HG03442 (cell line): Measurements from ENCODE around the gene PIGN.
"Not testable (repeated sequence)": the region's sequence is repeated elsewhere in the genome, so short reads cannot be mapped to it uniquely, and the experiment has no call there.

Source experiments
- ATAC-seq: cut with Tn5 transposase; IDR thresholded peaks from one replicate; pipeline ENCODE4 v1.9.1; 2021; ENCODE audit warnings: mild to moderate bottlenecking, moderate library complexity; ENCODE audit not compliant: unreplicated experiment

The PIGN gene

DNA sequence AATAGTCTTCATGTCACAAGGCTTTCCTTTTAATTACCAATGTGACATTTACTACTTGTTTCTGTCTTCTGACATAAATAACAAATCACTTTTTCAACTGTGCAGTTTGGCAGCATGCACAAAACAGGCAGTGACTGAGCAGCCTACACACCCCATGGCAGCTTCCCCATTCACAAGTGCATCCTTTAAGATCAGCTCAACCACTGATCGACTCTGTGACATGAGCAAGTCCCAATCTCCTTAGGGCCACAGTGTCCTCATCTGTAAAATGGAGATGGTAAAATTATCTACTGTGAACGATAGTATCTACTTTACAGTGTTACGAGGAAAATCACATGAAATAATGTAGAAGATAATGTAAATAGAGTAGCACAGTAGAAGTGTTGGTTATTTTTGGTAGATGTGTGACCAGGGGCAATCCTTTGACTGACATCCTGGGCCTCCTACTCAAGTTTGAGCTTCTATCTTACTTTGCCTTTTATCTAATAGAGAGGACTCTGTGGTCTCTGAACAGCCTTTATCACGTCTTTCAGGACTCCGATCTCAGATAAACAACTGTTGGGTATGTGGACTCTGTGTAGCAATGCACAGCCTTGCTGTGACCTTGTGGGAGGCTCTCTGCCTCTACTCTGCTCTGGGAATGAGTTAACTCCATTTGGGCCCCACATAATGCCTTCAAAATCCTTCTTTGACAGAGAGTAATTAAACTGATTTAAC lies 120.6 kb downstream of the PIGN start:
- ATAC-seq = no peak

DNA sequence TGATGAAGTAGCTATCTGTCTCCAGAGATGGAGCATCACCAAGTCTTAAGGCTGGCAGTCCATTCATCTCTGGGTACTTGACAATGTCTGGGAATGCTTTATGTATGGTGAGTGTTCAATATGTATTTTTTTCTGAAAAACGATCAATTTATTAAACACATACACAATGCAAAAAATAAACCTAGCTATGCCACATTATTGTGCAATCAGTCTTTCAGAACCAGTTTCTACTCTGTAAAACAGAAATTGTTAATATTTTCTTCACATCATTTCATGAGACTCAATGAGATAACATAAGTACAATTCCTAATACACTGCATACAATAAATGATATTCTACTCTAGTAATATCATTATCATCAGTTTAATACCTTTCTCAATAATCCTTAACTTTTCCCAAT lies 122.5 kb downstream of the PIGN start:
- ATAC-seq = no peak

DNA sequence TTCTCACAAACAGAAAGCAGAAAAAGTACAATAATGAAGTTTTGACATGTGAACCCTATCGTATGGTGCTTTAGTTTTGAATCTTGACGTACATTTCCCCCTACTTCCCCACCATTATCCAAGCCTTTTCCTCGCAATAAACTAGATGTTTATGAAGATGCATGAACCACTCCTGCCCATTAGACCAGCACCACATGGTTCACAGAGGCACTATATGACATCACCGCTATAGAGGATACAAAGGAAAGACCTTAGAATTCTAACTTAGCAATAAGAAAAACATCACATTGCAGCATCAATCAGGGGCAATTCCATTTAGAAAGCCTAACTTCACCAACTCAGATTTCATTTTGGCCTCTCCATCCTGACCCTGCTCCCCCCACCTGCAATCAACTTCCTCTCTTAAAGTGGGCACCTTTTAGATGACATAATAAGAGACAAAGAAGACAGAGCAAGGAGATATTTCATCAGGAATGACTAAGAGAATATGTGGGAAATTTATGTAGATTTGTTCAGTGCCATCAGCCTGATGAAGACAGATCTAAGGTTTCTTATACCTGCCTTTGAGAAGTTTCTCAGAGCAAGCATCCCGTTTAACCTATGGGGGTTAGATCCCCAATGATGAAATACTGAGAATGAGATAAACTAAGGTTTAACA lies 124.9 kb downstream of the PIGN start:
- no peak for ATAC-seq

DNA sequence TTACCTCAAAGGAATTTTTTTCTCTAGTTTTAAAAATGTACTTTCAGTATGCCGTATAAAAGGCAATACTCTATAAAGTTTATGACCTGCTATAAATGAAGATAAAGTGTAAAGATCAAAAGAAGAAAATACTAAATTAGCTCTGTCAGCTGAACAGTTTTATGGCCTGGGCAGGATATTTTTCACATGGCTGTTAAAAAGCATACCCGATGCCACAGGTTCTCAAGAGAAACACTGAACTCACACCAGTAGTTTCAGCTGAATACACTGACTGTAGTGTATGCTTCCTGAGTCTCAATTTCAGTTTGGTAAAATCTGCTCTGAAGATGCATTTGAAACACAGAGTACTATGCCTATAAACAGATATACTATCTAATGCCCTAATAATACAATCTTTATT lies 126.0 kb downstream of the PIGN start:
- ATAC-seq = no peak

DNA sequence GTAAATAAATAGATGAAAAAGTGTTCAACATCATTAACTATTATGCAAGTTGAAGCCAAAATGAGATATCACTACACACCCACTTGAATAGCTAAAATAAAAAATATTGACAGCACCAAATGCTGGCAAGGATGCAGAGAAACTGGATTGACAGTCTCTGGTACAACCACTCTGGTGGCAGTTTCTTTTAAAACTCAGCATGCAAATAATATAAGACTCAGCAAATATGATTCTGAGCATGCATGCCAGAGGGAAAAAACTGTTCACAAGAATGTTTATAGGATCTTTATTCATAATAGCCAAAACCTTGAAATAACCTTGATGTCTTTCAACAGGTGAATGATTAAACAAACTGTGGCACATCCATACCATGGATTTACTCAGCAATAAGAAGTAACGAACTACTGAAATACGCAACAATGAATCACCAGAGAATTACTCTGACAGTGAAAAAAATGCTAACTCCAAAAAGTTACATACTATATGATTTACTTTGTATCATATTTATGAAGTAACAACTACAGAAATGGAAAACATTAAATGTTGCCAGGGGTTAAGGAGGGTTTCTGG lies 131.8 kb downstream of the PIGN start:
- ATAC-seq = no peak

DNA sequence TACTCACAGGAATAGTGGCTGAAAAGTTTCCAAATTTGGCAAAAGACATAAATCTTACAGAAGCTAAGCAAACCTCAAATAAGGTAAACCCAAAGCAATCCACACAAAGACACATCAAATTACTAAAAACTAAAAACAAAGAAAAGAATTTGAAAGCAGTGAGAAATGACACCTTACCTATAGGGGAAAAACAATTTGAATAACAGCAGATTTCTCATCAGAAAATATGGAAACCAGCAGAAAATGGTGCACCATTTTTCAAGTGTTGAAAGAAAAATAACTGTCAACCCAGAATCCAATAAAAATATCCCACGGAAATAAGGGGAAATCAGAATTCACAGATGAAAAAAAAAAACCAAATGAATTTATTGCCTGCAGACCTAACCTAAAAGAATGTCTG lies 138.6 kb downstream of the PIGN start:
- no peak for ATAC-seq

DNA sequence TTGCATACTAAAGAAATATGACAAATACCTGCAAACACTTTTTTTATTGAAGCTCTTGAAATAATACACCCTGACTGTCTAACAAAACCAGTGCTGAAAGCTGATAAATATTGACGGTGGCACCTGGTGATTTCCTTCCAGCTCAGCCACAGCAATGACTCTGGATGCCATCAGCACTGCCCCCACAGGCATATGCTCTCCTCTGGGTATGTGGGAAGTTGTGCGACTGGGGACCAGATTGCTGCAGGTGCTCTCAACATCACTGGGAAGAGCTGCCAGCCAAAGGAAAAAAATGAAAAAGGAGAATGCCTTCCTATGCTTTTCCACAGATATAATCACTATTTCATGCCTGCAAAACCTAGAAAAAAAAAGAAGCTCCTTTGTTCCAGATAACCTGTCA lies 141.5 kb downstream of the PIGN start:
- no peak for ATAC-seq

DNA sequence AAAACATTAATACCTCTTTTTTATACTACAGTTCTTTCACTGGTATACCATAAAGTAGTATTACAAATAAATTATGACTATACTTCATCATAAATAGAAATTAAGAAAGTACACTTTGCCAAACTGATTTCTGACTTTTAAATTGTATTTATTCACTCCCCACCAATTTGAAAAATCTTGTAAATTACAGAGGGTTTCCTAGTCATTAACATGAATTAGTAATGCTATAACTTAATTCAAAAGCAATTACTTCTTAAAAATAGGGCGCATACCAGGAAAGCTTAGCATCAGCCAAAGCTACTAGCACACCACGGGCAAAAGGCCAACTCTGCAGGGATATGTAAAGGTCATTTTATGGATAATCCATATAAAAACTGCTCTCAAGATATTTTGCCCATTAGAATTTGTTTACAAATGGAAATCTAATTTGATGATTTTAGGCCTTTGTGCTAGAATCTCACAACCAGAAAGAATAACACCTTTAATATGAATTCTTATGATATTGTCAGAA lies 142.3 kb downstream of the PIGN start:
- ATAC-seq = no peak

DNA sequence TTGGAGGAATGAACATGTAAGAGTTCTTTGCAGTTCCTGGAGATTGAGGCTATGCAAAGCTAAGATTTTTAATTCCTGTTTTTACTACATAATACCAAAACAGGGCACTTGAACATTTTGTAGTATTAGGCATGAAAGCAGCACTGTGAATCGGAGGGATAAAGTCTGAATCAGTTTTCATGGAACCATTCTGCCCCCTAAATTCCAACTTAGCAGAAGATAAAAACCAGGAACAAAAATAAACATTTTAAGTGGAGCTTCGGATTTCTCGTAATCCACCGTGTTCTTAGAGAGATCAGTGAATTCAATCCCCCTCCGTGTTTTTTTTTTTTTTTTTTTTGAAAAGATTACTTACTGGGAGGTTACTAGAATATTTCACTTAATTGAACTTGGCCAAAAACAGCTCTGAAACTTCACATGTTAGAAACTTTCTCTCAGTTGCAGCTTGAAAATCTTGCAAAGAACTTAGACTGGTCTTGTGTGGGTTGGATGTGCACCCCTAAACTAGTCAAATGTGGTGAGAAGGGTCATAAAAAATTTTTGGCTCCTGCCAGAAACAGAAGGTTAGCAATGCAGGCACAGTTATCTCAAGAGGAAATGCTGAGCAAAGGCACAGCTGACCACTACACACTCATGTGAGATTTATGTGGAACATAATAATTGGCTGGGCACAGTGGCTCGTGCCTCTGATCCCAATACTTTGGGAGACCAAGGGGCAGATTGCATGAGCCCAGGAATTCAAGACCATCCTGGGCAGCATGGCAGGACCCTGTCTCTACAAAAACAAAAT lies 148.7 kb downstream of the PIGN start:
- ATAC-seq = no peak

DNA sequence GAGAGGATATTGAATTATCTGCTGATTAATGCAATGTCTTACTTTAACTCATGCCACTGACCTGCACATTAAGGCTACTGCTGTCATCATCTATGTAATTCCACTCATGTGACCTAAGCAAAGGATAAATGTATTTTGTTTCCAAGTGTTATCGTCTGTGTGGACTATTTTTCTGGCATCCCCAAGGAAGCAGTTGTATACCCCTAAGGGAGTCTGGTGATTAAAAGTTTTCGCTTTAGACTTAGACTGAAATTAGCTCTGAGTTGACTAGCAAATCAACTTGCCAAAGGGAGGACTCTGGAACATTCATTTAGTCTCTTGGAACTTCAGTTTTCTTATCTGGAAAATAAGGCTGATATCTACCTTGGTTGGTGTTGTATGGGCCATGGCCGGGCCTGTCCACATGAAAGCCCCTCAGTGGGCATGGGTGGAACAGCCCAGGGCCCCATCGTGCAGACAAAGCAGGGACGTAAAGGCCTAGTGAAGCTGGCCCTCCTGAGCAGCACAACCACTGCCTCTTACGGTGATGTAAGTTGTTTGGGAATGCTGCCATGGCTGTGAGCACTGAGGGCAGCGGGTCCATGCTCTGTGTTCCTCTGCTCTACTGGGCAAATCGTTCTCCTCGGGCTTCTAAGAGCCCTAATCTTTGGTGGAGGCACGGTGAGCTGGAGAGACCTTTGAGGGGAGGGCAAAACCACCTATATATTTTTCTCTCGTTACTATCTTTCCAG lies 149.7 kb downstream of the PIGN start:
- no peak for ATAC-seq

DNA sequence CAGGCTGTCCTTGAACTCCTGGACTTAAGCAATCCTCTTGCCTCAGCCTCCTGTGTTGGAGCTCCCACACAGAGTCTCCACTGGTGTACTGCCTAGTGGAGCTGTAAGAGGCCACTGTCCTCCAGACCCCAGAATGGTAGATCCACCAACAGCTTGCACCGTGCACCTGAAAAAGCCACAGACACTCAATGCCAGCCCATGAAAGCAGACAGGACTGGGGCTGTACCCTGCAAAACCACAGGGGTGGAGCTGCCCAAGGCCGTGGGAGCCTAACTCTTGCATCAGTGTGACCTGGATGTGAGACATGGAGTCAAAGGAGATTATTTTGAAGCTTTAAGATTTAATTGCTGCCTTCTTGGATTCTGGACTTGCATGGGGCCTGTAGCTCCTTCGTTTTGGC lies 152.6 kb downstream of the PIGN start:
- ATAC-seq = not testable (repeated sequence)

DNA sequence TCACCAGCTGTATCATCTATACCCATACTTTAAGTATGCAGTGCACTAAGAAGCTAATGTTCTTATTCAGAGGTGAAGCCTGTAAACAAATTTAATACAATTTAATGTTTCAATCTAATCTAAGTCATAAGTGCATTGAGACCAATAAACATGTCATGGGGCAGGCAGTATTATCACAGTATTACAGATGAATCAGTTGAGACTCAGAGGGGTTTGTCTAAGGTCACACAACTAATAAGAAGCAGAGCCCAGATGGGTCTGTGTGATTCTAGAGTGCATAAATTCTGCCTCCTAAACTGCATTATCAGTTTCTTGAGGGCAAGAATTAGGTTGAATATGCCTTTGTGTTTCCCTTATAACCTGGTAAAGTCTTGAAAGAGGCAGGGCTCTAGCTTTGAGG lies 153.1 kb downstream of the PIGN start:
- no peak for ATAC-seq

DNA sequence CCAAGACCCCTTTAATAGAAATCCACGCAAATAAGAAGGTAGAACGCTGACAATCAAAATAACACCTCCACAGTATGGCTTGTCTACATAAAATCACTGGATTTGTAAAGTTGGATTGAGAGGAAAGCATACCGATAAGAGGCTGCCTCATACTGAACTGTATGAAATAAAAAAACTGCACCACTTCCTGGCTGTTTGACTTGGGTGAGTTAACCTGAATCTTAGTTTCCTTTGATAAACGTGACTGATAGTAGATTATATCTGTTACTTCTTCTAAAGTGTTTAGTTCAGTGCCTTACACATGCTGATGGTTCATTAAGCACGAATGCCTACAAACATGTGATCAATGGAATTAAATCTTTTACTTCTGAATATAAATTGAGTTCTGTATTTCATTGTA lies 153.6 kb downstream of the PIGN start:
- ATAC-seq = no peak

DNA sequence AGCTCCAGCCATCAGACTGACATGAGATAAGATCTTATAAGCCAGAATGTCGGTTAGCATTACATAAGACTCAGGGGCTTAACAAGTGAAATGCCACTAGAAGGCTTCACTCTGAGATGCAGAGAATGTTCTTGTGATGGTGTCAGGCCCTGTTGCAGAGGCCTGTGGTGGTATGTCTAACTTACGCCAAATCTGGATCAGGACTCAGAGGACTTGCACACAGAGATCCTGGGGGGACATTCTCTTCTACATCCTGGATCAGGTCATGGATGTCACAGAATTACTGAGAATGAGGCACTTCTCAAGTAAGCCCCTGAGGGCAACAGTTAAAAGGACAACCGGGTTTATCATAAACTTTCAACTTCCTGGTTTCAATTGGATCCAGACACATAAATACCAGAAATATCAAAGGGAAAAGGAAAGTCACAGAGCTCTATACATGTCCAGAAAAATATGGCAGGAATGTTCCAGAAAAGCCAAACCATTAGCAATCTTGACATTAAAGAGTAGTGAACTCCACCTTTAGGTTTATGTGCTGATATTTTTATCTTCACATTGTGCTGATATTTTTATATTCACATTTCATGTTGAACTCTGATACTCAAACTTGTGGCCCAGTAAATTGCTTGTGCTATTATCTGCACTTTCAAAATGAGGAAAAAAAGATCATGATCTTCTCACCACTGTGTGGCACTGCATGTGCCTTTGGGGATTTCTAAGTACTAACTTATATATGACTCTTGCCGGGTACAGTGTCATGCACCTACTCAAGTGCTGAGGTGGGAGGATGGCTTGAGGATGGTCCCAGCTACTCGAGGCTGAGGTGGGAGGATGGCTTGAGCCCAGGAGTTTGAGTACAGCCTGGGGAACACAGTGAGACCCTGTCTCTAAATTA lies 156.5 kb downstream of the PIGN start:
- ATAC-seq = no peak

DNA sequence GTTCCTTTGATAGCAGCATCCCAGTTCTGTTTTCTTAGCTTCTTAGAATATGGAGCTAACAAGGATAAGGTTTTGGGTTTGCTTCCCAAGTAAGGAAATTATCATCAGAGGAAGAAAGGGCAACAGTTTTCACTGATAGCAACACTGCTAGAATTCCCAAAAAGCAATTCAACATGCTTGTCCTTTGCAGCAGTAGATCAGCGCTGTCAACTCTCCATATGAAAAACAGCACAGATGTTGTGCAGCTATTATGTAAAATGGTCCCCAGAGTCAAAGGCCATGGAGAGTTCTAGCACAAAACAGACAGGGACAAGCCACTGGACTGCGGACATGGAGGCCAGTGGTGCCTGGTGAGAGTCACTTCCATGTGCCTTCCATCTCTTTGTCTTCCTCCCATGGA lies 158.1 kb downstream of the PIGN start:
- ATAC-seq = no peak

DNA sequence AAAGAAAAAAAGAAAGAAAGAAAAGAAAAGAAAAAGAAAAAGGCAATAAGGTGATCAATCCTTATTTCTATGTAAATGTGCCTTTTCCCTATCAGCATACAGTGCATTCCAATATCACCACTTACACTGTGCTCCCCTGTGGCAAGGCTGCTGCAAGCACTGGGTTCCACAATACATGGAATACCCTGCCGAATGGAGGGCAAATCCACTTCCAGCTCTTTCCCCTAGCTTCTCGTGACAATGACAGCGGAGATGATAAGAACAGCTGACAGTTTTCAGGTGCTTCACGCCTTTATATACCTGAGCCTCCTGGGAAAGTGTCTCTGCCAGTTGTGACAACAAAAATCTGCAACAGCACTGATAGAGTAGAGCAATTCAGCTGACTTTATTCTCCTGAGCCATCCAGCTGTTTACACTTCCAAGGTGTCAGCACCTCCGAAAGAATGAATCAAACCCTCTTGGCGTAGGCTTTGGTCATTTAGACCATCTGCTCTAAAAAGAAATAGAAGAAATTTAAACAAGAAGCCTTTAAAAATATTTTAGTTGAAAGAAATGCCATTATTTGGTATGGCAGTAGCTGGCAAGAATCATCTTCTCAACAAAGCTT lies 158.8 kb downstream of the PIGN start:
- ATAC-seq = no peak

DNA sequence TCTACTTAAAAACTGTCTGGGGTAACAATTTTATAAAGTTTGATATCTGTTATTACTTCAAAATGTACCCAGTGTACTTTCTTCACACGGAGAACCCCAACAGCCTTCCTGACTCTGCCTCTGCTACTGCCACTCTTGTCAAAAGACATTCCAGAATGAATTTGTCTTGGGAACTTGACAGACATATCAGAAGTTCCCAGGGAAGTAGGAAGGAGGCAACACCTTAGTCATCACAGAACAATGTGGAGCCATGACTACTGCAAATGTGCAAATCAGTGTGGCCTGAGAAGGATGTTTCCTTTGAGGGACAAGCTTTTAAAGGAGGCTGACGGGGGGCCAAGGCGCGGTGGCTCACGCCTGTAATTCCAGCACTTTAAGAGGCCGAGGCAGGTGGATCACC lies 160.3 kb downstream of the PIGN start:
- ATAC-seq = no peak

DNA sequence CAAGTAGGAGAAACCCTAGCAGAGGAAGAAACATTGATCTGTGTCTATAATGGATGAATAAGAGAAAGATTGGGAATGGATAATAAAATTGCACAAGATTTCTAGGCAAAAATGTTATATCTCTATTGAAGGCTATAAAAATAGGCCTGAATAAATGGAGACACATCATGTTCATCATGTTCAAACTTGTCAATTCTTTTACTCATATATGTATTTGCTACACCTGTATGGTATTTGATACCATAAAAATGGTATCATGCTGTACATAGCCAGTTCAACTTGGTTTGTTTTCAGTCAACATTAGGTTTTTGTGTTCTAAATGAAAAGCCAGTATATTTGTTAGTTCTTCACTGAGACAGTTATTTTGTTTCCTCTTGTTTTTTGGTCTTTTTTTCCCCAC lies 161.9 kb downstream of the PIGN start:
- no peak for ATAC-seq

DNA sequence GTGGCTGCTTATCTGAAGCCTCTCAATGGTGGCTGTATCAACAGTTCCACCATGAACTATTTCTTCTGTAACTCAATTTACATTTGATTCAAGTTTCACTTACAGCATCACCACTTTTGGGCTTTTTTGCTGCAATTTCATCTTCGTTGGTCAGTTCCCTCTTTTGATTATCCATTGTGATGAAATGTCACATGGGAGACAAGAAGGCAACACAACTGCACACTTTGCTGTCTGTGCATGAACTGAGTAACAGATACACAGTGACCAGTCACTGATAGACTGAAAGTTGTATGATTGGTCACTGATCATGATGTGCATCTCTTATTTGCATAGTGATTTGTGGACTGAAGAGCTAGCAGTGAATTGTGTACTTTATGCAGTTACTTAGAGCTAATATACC lies 163.3 kb downstream of the PIGN start:
- no peak for ATAC-seq

DNA sequence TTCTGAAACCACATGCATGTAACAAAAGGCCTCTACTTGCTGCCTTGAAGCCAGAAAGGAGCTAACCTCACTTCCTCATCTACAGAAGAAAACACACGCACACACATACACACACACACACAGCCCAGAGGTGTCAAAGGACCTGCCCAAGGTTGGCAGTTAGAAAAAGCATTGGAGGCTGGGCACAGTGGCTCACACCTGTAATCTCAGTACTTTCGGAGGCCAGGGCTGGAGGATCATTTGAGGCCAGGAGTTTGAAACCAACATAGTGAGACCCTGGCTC lies 168.2 kb downstream of the PIGN start:
- ATAC-seq = no peak
